ENCODE results near the gene MIDN. TPM values are rescaled to one million over a fixed set of nuclear protein-coding genes. Genes with fewer than 3 reads are reported as not detected.

MIDN gene
- total RNA-seq, 4 donors from 2014 or later: 89.0 to 153 (median 105) TPM

GRCh38 chr19:1295169-1296012 is 47.0 kb downstream of the MIDN start:
- DNase-seq (ENCODE audit: low spot score in 2 of 2): peak in 1 of 2 donors; percentile 62
- Histone ChIP-seq H3K9me3 (no peaks in the 10 kb centered on the region), H3K27ac (no peak overlapping the region), H3K27me3 (peaks cover 69% of the 10 kb centered on the region), H3K36me3 (no peaks in the 10 kb centered on the region), H3K4me1 (peaks cover 11% of the 10 kb centered on the region), H3K4me3 (peak overlapping the region; percentile 27)
- 22% methylated on average over 10 of the region's 82 CpGs for WGBS
- TF ChIP-seq POLR2A (IDR thresholded peaks at IDR 0.05): no peak
- no peak for TF ChIP-seq EP300 (IDR thresholded peaks at IDR 0.05)
- TF ChIP-seq, protein P1, sequence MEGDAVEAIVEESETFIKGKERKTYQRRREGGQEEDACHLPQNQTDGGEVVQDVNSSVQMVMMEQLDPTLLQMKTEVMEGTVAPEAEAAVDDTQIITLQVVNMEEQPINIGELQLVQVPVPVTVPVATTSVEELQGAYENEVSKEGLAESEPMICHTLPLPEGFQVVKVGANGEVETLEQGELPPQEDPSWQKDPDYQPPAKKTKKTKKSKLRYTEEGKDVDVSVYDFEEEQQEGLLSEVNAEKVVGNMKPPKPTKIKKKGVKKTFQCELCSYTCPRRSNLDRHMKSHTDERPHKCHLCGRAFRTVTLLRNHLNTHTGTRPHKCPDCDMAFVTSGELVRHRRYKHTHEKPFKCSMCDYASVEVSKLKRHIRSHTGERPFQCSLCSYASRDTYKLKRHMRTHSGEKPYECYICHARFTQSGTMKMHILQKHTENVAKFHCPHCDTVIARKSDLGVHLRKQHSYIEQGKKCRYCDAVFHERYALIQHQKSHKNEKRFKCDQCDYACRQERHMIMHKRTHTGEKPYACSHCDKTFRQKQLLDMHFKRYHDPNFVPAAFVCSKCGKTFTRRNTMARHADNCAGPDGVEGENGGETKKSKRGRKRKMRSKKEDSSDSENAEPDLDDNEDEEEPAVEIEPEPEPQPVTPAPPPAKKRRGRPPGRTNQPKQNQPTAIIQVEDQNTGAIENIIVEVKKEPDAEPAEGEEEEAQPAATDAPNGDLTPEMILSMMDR (IDR thresholded peaks at IDR 0.05): no peak
- TF ChIP-seq POLR2AphosphoS5 (IDR thresholded peaks at IDR 0.05): no peak

GRCh38 chr19:1296078-1296477 is 47.7 kb downstream of the MIDN start:
- 76% methylated on average over 3 of the region's 13 CpGs for WGBS
- Histone ChIP-seq H3K27ac (no peak overlapping the region), H3K4me3 (no peak overlapping the region), H3K9me3 (no peaks in the 10 kb centered on the region), H3K36me3 (no peaks in the 10 kb centered on the region), H3K27me3 (peaks cover 62% of the 10 kb centered on the region), H3K4me1 (peaks cover 11% of the 10 kb centered on the region)
- DNase-seq (ENCODE audit: low spot score in 2 of 2): peak in 1 of 2 donors; percentile 55
- TF ChIP-seq, protein P1 (IDR thresholded peaks at IDR 0.05): no peak
- TF ChIP-seq POLR2AphosphoS5 (IDR thresholded peaks at IDR 0.05): no peak
- no peak for TF ChIP-seq EP300 (IDR thresholded peaks at IDR 0.05)
- TF ChIP-seq POLR2A (IDR thresholded peaks at IDR 0.05): no peak

DNA sequence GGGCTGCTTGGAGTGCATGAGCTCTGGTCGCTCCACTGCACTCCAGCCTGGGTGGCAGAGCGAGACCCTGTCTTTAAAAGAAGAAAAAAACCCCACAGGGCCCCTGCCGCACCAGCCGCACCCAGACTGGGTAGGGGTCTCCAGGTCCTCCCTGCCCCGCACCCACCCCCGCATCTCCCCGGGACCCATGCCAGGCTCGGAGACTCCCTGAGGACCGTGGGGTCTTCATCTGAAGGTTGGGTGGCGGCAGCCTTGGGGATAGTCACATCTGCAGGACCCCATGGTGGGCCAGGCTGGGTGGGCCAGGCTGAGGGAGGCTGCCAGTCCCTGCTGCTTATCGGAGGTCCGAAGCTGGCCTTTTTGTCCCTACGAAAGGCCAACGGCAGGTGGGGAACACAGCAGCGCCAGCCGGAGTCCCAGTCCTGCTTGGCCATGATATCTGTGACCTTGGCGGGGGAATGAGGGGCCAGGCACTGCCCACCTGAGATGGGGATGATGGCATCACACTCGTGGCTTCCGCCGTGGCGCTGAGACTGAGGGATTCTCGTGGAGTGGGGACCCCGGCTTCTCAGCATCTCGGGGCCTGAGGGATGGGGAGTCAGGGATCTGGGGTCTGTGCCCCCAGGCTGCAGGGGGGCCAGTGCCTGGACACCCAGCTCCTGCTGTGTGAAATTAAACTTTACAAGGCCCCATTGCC is 48.3 kb downstream of the MIDN start:
- Histone ChIP-seq H3K4me1 (peaks cover 11% of the 10 kb centered on the region), H3K4me3 (no peak overlapping the region), H3K9me3 (no peaks in the 10 kb centered on the region), H3K27me3 (peaks cover 55% of the 10 kb centered on the region), H3K27ac (no peak overlapping the region), H3K36me3 (no peaks in the 10 kb centered on the region)
- 85% methylated on average over 12 of the region's 24 CpGs for WGBS
- no peak for TF ChIP-seq POLR2A (IDR thresholded peaks at IDR 0.05)
- TF ChIP-seq EP300 (IDR thresholded peaks at IDR 0.05): no peak
- TF ChIP-seq POLR2AphosphoS5 (IDR thresholded peaks at IDR 0.05): no peak
- TF ChIP-seq, protein P1 (IDR thresholded peaks at IDR 0.05): no peak
- peak in 1 of 2 donors; percentile 60 for DNase-seq (ENCODE audit: low spot score in 2 of 2)

GRCh38 chr19:1298235-1298634 is 49.9 kb downstream of the MIDN start:
- TF ChIP-seq EP300 (IDR thresholded peaks at IDR 0.05): no peak
- TF ChIP-seq POLR2AphosphoS5 (IDR thresholded peaks at IDR 0.05): no peak
- no peak for TF ChIP-seq POLR2A (IDR thresholded peaks at IDR 0.05)
- TF ChIP-seq, protein P1 (IDR thresholded peaks at IDR 0.05): no peak
- Histone ChIP-seq H3K4me1 (peaks cover 9% of the 10 kb centered on the region), H3K27ac (no peak overlapping the region), H3K4me3 (no peak overlapping the region), H3K27me3 (peaks cover 40% of the 10 kb centered on the region), H3K36me3 (no peaks in the 10 kb centered on the region), H3K9me3 (no peaks in the 10 kb centered on the region)
- no peak for DNase-seq (ENCODE audit: low spot score in 2 of 2)
- 94% methylated on average over 2 of the region's 8 CpGs for WGBS

DNA sequence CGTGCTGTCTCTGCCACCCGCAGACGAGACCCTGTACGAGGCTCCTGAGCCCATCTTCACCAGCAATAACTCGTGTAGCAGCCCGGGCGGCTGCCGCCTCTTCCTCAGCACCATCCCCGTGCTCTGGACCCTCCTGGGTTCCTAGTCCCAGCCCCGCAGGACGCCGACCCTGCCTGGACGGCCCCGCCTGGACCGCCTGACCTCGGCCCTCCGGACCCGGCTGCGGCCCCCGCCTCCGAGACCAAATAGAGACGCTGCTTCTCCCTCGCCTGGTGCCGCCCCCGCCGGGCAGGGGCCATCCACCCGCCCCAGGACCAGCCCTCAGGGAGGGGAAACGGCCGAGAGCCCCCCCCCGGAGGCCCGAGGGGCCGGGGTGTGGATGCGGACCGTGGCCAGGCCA is 51.4 kb downstream of the MIDN start:
- Histone ChIP-seq H3K36me3 (no peaks in the 10 kb centered on the region), H3K4me1 (peaks cover 9% of the 10 kb centered on the region), H3K9me3 (no peaks in the 10 kb centered on the region), H3K27me3 (peaks cover 24% of the 10 kb centered on the region), H3K4me3 (no peak overlapping the region), H3K27ac (no peak overlapping the region)
- DNase-seq (ENCODE audit: low spot score in 2 of 2): no peak
- TF ChIP-seq EP300 (IDR thresholded peaks at IDR 0.05) (no peak), POLR2AphosphoS5 (IDR thresholded peaks at IDR 0.05) (no peak), POLR2A (IDR thresholded peaks at IDR 0.05) (no peak)
- TF ChIP-seq, protein P1 (IDR thresholded peaks at IDR 0.05): no peak
- WGBS: 80% methylated on average over 9 of the region's 34 CpGs

All from suprapubic skin (tissue), 4 donors.